Upper lobe of left lung (tissue), 4 donors: ENCODE data around the gene IFITM10.

Experiments used
- POLR2A ChIP-seq, 4 donors: fragments of 450-650 bp; IDR thresholded peaks; one replicate each; pipeline ENCODE4 v1.5.1; 2016 to 2017; ENCODE audit warnings: antibody characterized with exemption in 4 of 4, mild to moderate bottlenecking in 2 of 4
- POLR2AphosphoS5 ChIP-seq, 2 donors: sonication (generic); formaldehyde crosslinking; IDR thresholded peaks; one replicate each; pipeline ENCODE4 v1.5.1; 2017; ENCODE audit warnings: antibody characterized with exemption in 2 of 2
- TF ChIP-seq, protein P1 (sequence below), 6 experiments: fragments of 450-650 bp in 4 of 6; fragments of 200-600 bp in 2 of 6; sonication (generic) in 2 of 6; IDR thresholded peaks; one replicate each; pipeline ENCODE4 v1.5.1; 2016 to 2019; ENCODE audit warnings: antibody characterized with exemption in 6 of 6

DNA sequence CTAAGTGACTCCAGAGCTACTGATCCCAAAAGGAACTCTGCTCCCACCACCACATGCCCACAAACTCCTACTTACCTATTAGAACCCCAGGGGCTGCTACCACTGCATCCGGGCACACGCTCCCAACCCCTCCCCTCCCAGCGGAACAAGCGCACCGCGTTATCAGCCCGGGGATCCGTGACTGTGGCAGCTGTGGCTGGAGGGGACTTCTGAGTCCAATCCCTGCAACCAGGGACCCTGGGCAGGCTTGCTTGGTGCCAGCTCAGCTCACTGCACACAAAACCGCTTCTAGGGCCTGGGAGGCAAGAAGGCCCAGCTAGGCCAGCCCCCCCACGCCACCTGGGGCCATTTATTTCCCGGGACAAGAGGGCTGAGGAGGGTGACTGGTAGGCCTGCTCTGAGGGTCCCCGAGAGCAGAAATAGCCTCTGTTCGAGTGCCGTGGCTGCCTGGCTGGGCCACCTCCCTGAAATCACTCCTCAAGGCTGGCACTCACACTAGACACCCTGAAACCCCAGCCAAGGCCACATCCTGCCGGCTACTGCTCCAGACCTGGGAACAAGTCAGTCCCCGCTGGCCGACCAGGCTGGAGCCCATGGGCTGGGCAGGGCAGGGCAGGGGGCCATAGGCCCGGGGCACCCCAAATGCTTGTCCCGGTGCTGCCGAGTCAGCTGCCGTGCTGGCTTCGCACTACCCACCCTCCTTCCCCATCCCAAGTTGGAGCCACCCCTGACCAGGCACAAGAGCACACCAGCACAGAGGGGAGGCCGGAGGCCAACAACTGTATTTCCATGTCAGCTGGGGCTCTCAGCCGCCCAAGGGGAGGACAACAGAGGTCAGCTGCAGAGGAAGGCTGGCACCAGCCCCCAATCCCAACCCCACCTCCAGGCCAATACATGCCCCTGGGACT, 1.9 kb upstream of the IFITM10 start:
- TF ChIP-seq, protein P1, sequence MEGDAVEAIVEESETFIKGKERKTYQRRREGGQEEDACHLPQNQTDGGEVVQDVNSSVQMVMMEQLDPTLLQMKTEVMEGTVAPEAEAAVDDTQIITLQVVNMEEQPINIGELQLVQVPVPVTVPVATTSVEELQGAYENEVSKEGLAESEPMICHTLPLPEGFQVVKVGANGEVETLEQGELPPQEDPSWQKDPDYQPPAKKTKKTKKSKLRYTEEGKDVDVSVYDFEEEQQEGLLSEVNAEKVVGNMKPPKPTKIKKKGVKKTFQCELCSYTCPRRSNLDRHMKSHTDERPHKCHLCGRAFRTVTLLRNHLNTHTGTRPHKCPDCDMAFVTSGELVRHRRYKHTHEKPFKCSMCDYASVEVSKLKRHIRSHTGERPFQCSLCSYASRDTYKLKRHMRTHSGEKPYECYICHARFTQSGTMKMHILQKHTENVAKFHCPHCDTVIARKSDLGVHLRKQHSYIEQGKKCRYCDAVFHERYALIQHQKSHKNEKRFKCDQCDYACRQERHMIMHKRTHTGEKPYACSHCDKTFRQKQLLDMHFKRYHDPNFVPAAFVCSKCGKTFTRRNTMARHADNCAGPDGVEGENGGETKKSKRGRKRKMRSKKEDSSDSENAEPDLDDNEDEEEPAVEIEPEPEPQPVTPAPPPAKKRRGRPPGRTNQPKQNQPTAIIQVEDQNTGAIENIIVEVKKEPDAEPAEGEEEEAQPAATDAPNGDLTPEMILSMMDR (IDR thresholded peaks at IDR 0.05), result no peak
- TF ChIP-seq POLR2A (IDR thresholded peaks at IDR 0.05) (no peak), POLR2AphosphoS5 (IDR thresholded peaks at IDR 0.05) (no peak)
